Aorta (tissue), 5 donors: ENCODE results near the gene LSAMP. TPM values are rescaled to one million over a fixed set of nuclear protein-coding genes. Genes with fewer than 3 reads are reported as not detected.

ENCODE experiments used
- ATAC-seq: fragments of 200-7000 bp; cut with Tn5 transposase; one replicate; pipeline ENCODE4 v1.9.1; 2022; ENCODE audit warnings: moderate library complexity; ENCODE audit not compliant: low FRiP score
- DNase-seq, 2 donors: peaks; one replicate each; pipeline ENCODE4 v3.0.0-alpha.2; 2020
- H3K27ac ChIP-seq, 2 donors: one replicate each; pipeline ENCODE4 v1.5.1; 2013; ENCODE audit warnings: low read length in 2 of 2, mild to moderate bottlenecking in 2 of 2, moderate library complexity in 2 of 2, control low read depth in 1 of 2, inconsistent platforms in 1 of 2, low read depth in 1 of 2
- H3K27me3 ChIP-seq, 2 donors: one replicate each; pipeline ENCODE4 v1.6.1; 2013; ENCODE audit warnings: control low read depth in 1 of 2, low read length in 1 of 2, mild to moderate bottlenecking in 1 of 2, moderate library complexity in 1 of 2; ENCODE audit not compliant: insufficient read depth in 2 of 2, control insufficient read depth in 1 of 2
- H3K36me3 ChIP-seq, 2 donors: one replicate each; pipeline ENCODE4 v1.6.1; 2013; ENCODE audit warnings: control low read depth in 1 of 2, low read length in 1 of 2, mild to moderate bottlenecking in 1 of 2; ENCODE audit not compliant: insufficient read depth in 2 of 2, control insufficient read depth in 1 of 2
- H3K4me1 ChIP-seq, 2 donors: one replicate each; pipeline ENCODE4 v1.6.1; 2013; ENCODE audit warnings: low read length in 2 of 2, control low read depth in 1 of 2, mild to moderate bottlenecking in 1 of 2, moderate library complexity in 1 of 2; ENCODE audit not compliant: insufficient read depth in 2 of 2, control insufficient read depth in 1 of 2
- H3K4me3 ChIP-seq, 2 donors: one replicate each; pipeline ENCODE4 v1.5.1; 2013; ENCODE audit warnings: low read length in 2 of 2, control low read depth in 1 of 2, mild to moderate bottlenecking in 1 of 2
- H3K9me3 ChIP-seq: one replicate; pipeline ENCODE4 v1.6.1; 2013; ENCODE audit warnings: mild to moderate bottlenecking, low read length; ENCODE audit not compliant: control insufficient read depth
- WGBS, 2 donors: extraction: QIAGEN DNeasy Blood & Tissue Kit; methylation state at CpG; one replicate each; pipeline ENCODE4 v1.1.7; 2013; 5-methylcytosine and 5-hydroxymethylcytosine counted together
- intact Hi-C, 2 donors: fragments of 100-400 bp; cut with DNase I; formaldehyde crosslinking; loops; one replicate each; pipeline versions ENCODE4 v1.14.2 to v1.15.0; 2022
- long read RNA-seq, 2 donors: library from polyadenylated mRNA; unstranded; transcript quantifications; one replicate each; pipeline ENCODE4 v2.0.0, GENCODE V29; 2020 to 2021
- polyA plus RNA-seq, 2 donors: library from polyadenylated mRNA; stranded (reverse); fragments of 200-250 nt; gene quantifications; one replicate each; pipeline ENCODE4 v1.2.3, GENCODE V29; 2013
- total RNA-seq, 2 donors: library from RNA; stranded (reverse); fragmentation: NEBNext Ultra II Directional; extraction: Animal tissue kit (Norgen Biotek cat#: 25700); gene quantifications; one replicate each; pipeline ENCODE4 v1.2.1, GENCODE V29; 2021
- donor health status: healthy with polysubstance abuse.
- donor health status: Bipolar disorder and iron deficiency.
- donor health status: DM: no; HTN: no; CAD: no.
- donor health status: DM: no; HTN: no; CAD: no.
- donor health status: DM: yes; HTN: yes; CAD: no.

LSAMP gene
- 1 to 10 TPM in 1 of 2 donors, under 1 TPM in 1; 0.88 to 7.8 TPM for total RNA-seq
- under 1 TPM in 1 of 2 donors, not detected in 1; 0.38 TPM for polyA plus RNA-seq
- long read RNA-seq, donor 1: 0 reads
- long read RNA-seq, donor 2, partial matches to known transcripts: 0 of 13 reads
- long read RNA-seq, donor 2, other reads (novel, unspliced or antisense): 13 of 13 reads

DNA sequence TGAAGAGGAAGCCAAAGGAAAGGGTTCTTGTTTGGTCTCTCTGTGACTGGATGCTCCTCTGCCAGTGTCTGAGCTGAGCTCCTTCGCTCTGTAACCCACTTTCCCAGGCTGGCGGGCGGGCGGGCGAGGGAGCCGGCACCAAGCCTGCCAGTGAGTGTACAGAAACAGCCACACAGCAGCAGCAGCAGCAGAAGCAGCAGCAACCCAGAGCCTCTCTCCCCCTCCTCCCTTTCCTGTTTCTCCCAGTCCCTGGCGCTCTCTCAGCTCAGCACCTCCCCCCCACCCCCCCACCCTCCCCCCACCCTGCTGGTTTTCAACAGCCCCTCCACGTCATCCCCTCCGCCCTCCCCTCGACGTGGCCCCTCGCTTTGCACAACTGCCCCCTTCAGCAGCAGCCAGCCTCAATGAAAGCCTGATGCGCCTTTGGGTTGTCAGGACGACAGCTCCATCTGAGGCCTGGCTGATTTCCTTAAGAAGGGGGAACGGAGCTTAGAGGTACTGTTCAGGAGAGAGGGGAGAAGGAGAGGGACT lies at the start of gene LSAMP:
Gene LSAMP, minus strand, starts transcription at position 177 of the 531 bp plus-strand sequence.
- peak in 1 of 2 donors; percentile 72 for DNase-seq
- peak; percentile 38 for ATAC-seq
- no peak within 1 kb of the TSS for H3K27ac ChIP-seq
- H3K36me3 ChIP-seq: no peaks in the 10 kb centered on the region
- WGBS, 2 donors: 3 to 4% methylated on average over 14 to 15 of the region's 15 CpGs
- no peaks in the 10 kb centered on the region for H3K4me1 ChIP-seq
- no peaks in the 10 kb centered on the region for H3K27me3 ChIP-seq
- no peak within 1 kb of the TSS for H3K4me3 ChIP-seq
- no peaks in the 10 kb centered on the region for H3K9me3 ChIP-seq
- intact Hi-C loops: no loop called here

DNA sequence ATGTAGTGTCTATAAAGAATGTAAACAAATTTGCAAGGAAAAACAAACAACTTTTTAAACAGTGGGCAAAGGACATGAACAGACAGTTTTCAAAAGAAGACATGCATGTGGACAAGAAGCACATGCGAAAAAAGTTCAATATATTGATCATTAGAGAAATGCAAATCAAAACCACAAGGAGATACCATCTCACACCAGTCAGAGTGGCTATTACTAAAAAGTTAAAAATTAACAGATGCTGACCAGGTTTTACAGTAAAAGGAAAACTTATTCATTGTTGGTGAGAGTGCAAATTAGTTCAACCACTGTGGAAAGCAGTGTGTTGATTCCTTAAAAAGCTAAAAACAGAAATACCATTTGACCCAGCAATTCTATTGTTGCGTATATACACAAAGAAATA lies 47.1 kb upstream of the LSAMP start:
- Histone ChIP-seq H3K4me1 (no peaks in the 10 kb centered on the region), H3K27ac (no peak overlapping the region), H3K9me3 (no peaks in the 10 kb centered on the region), H3K27me3 (no peaks in the 10 kb centered on the region), H3K4me3 (no peak overlapping the region), H3K36me3 (no peaks in the 10 kb centered on the region)
- WGBS, 2 donors: 74 to 94% methylated on average over 2 of the region's 2 CpGs
- no peak for ATAC-seq
- no peak for DNase-seq
- intact Hi-C loops: no loop called here

GRCh38 chr3:116483135-116483534 lies 37.8 kb upstream of the LSAMP start:
- no peaks in the 10 kb centered on the region for H3K27me3 ChIP-seq
- H3K27ac ChIP-seq: no peak overlapping the region
- no peaks in the 10 kb centered on the region for H3K36me3 ChIP-seq
- ATAC-seq (no peak), DNase-seq (no peak)
- intact Hi-C loops: no loop called here
- no peaks in the 10 kb centered on the region for H3K4me1 ChIP-seq
- H3K4me3 ChIP-seq: no peak overlapping the region
- H3K9me3 ChIP-seq: peaks cover 3% of the 10 kb centered on the region
- 75 to 85% methylated on average over 4 of the region's 4 CpGs for WGBS, 2 donors

GRCh38 chr3:116476691-116477090 lies 31.4 kb upstream of the LSAMP start:
- Histone ChIP-seq H3K9me3 (peaks cover 3% of the 10 kb centered on the region), H3K36me3 (no peaks in the 10 kb centered on the region)

GRCh38 chr3:116474801-116475200 lies 29.5 kb upstream of the LSAMP start:
- DNase-seq (no peak), ATAC-seq (no peak)

More at GRCh38 chr3:116476691-116477090, 31.4 kb upstream of the LSAMP start:
- H3K27ac ChIP-seq: no peak overlapping the region
- H3K4me3 ChIP-seq: no peak overlapping the region
- H3K4me1 ChIP-seq: peaks cover 0 to 2% of the 10 kb centered on the region in 2 donors
- ATAC-seq (no peak), DNase-seq (no peak)
- H3K27me3 ChIP-seq: no peaks in the 10 kb centered on the region
- intact Hi-C loops: no loop called here

GRCh38 chr3:116474032-116474780 lies 28.9 kb upstream of the LSAMP start:
- ATAC-seq (no peak), DNase-seq (no peak)
- H3K27me3 ChIP-seq: no peaks in the 10 kb centered on the region
- peaks cover 2% of the 10 kb centered on the region for H3K9me3 ChIP-seq
- peaks cover 0 to 2% of the 10 kb centered on the region in 2 donors for H3K4me1 ChIP-seq
- intact Hi-C loops: no loop called here
- no peak overlapping the region for H3K27ac ChIP-seq
- H3K4me3 ChIP-seq: no peak overlapping the region
- WGBS, 2 donors: 2 to 3% methylated on average over 2 of the region's 2 CpGs
- no peaks in the 10 kb centered on the region for H3K36me3 ChIP-seq

More at GRCh38 chr3:116474801-116475200, 29.5 kb upstream of the LSAMP start:
- peaks cover 3% of the 10 kb centered on the region for H3K9me3 ChIP-seq
- H3K36me3 ChIP-seq: no peaks in the 10 kb centered on the region
- no peak overlapping the region for H3K27ac ChIP-seq
- H3K4me1 ChIP-seq: peaks cover 0 to 2% of the 10 kb centered on the region in 2 donors
- no peaks in the 10 kb centered on the region for H3K27me3 ChIP-seq
- intact Hi-C loops: no loop called here
- no peak overlapping the region for H3K4me3 ChIP-seq

GRCh38 chr3:116473602-116474001 lies 28.3 kb upstream of the LSAMP start:
- no peaks in the 10 kb centered on the region for H3K9me3 ChIP-seq

DNA sequence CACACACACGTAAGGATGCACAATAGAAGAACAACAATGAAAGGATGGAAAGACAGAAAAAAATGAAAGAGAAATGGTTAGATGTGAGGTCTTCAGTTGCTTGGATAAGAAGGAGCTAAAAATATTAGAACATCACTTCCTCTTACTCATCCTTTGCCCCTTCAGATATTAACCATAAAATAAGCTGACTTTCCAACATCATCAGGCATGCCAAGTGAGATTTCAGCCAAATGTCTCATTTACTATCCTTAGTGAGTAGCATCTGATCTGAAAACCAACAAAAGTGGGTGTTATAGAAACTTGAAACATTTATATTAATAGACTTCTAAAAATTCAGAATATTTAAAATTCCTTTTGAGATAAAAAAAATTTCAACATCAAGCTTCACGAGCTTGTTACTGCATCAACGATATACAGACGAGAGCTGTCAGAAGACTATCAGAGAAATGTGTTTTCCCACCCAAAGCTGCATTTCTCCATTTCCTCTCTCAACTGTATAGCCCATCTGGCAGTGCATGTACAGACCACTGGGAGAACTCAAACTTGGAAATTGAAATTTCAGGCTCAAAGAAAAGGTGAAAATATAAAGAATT lies 25.4 kb upstream of the LSAMP start:
- ATAC-seq: no peak
- no peaks in the 10 kb centered on the region for H3K36me3 ChIP-seq
- 62 to 66% methylated on average over 4 of the region's 4 CpGs for WGBS, 2 donors

More at GRCh38 chr3:116473602-116474001, 28.3 kb upstream of the LSAMP start:
- H3K36me3 ChIP-seq: no peaks in the 10 kb centered on the region
- H3K4me3 ChIP-seq: no peak overlapping the region
- no peaks in the 10 kb centered on the region for H3K27me3 ChIP-seq
- DNase-seq (no peak), ATAC-seq (no peak)
- intact Hi-C loops: no loop called here
- peaks cover 0 to 2% of the 10 kb centered on the region in 2 donors for H3K4me1 ChIP-seq
- no peak overlapping the region for H3K27ac ChIP-seq

More for the DNA sequence above, 25.4 kb upstream of the LSAMP start:
- Histone ChIP-seq H3K4me1 (peaks cover 0 to 2% of the 10 kb centered on the region in 2 donors), H3K27ac (no peak overlapping the region), H3K4me3 (no peak overlapping the region), H3K9me3 (no peaks in the 10 kb centered on the region), H3K27me3 (no peaks in the 10 kb centered on the region)
- no peak for DNase-seq
- intact Hi-C loops: no loop called here
